ENCODE results near the gene GNAT1. TPM values are rescaled to one million over a fixed set of nuclear protein-coding genes. Genes with fewer than 3 reads are reported as not detected.

The GNAT1 gene
- total RNA-seq, 1 donor from 2014 or later, result not detected

DNA sequence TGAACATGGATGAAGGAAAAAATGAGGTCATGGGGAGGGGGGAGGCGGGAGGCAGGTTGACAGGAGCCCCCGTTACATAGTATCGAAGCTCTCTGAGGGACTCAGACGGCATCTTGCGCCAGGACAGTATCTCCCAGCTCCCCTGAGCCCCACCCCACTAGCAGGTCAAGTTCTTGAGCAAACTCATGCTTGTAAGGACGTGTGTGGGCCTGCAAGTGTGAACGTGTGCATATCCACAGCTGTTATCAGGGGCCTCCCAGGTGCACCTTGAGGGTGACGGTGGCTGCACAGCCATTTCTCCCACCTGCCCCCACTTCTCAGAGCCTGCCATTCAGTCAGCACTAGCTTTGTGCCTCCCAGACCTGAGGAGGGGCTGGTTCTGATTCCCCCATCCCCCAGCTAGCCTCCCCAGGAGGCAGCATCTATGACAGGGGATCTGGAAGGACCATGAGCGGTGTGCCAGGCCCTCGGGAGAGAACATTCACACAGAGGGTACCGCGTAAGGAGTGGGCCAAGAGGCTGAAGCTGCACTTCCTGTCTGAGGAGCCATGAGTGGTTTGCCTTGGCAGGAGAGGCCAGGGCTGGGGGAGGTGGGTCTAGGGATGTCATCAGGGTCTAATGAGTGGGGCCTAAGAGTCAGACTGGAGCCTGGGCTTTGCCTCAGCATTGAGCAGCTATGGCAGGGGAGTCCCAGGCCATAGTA is 33.4 kb upstream of the GNAT1 start:
- TF ChIP-seq, protein P1, sequence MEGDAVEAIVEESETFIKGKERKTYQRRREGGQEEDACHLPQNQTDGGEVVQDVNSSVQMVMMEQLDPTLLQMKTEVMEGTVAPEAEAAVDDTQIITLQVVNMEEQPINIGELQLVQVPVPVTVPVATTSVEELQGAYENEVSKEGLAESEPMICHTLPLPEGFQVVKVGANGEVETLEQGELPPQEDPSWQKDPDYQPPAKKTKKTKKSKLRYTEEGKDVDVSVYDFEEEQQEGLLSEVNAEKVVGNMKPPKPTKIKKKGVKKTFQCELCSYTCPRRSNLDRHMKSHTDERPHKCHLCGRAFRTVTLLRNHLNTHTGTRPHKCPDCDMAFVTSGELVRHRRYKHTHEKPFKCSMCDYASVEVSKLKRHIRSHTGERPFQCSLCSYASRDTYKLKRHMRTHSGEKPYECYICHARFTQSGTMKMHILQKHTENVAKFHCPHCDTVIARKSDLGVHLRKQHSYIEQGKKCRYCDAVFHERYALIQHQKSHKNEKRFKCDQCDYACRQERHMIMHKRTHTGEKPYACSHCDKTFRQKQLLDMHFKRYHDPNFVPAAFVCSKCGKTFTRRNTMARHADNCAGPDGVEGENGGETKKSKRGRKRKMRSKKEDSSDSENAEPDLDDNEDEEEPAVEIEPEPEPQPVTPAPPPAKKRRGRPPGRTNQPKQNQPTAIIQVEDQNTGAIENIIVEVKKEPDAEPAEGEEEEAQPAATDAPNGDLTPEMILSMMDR (IDR thresholded peaks at IDR 0.05), result no peak
- Mint-ChIP-seq H3K27me3 (peaks cover 28% of the 10 kb centered on the region), H3K4me1 (peaks cover 13% of the 10 kb centered on the region), H3K9me3 (no peaks in the 10 kb centered on the region), H3K27ac (no peak overlapping the region), H3K36me3 (ENCODE audit: low read depth) (no peaks in the 10 kb centered on the region), H3K4me3 (no peak overlapping the region)
- DNase-seq (no peak), ATAC-seq (ENCODE audit: low read depth) (no peak)
- ChIA-PET POLR2A (no interaction called here), CTCF (no interaction called here)
- intact Hi-C loops (cut with micrococcal nuclease), result no loop called here

DNA sequence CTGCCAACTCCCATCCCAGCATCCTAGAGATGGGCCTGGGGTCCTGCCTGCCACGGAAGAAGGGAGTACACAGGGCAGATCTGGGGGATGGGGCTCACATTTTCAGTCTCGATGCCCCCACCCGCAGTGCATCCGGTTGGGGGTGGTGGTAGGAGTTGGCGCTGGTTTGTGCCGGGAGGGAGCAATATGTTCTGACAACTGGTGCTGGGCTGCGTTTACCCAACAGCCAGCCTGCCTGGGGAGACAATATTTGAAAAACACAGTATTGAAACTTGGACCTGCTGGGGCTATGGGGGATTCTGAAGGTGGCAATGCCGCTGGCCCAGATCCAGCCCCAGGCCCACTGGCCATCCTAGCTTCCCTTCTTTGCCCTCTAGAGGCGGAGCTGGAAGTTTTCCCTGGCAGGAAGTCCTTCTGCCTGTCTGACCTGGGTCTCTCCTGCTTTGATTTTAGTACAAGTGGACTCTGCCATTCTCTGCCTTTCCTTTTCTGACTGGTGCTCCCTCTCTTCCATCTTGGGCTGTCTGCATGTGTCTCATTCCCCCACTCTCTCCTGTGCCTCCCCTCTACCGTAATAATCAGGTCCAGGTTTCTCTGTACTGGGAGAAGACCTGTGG is 32.8 kb upstream of the GNAT1 start:
- no peak for DNase-seq
- TF ChIP-seq, protein P1 (IDR thresholded peaks at IDR 0.05), result no peak
- POLR2A ChIA-PET, result no interaction called here
- peaks cover 13% of the 10 kb centered on the region for H3K4me1 Mint-ChIP-seq
- no peak overlapping the region for H3K4me3 Mint-ChIP-seq
- no peaks in the 10 kb centered on the region for H3K36me3 Mint-ChIP-seq (ENCODE audit: low read depth)
- CTCF ChIA-PET, result no interaction called here
- no peak for ATAC-seq (ENCODE audit: low read depth)
- intact Hi-C loops (cut with micrococcal nuclease), result no loop called here
- no peak overlapping the region for H3K27ac Mint-ChIP-seq
- H3K9me3 Mint-ChIP-seq, result no peaks in the 10 kb centered on the region
- peaks cover 21% of the 10 kb centered on the region for H3K27me3 Mint-ChIP-seq

GRCh38 chr3:50160561-50160983 is 30.8 kb upstream of the GNAT1 start:
- H3K4me1 Mint-ChIP-seq, result peaks cover 8% of the 10 kb centered on the region
- ATAC-seq (ENCODE audit: low read depth) (no peak), DNase-seq (no peak)
- intact Hi-C loops (cut with micrococcal nuclease), result no loop called here
- H3K4me3 Mint-ChIP-seq, result no peak overlapping the region
- H3K27ac Mint-ChIP-seq, result no peak overlapping the region
- H3K9me3 Mint-ChIP-seq, result no peaks in the 10 kb centered on the region
- TF ChIP-seq, protein P1 (IDR thresholded peaks at IDR 0.05), result no peak
- ChIA-PET POLR2A (no interaction called here), CTCF (no interaction called here)
- H3K36me3 Mint-ChIP-seq (ENCODE audit: low read depth), result no peaks in the 10 kb centered on the region
- H3K27me3 Mint-ChIP-seq, result peaks cover 15% of the 10 kb centered on the region

DNA sequence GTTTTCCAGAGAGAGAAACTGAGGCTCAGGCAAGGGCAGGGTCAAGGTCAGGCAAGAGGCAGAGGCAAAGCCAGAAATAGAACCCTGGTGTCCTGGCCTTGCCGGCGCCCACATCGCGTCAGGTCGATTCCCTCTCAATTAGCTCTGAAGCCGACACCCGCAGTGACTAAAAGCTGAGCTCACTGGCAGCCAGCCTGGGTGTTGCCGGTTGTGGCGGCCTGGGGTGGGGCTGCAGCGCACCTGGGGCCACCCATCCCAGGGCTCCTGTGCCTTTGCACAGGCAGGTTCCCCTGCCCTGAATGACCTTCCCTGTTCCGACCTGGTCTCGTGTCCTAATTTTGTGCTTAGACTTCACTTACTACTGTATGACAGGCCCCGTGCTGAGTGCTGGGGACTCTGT is 30.1 kb upstream of the GNAT1 start:
- Mint-ChIP-seq H3K4me1 (peaks cover 2% of the 10 kb centered on the region), H3K27ac (no peak overlapping the region), H3K9me3 (no peaks in the 10 kb centered on the region), H3K36me3 (ENCODE audit: low read depth) (no peaks in the 10 kb centered on the region), H3K27me3 (peaks cover 7% of the 10 kb centered on the region), H3K4me3 (no peak overlapping the region)
- DNase-seq, result no peak
- ChIA-PET POLR2A (no interaction called here), CTCF (no interaction called here)
- ATAC-seq (ENCODE audit: low read depth), result no peak
- TF ChIP-seq, protein P1 (IDR thresholded peaks at IDR 0.05), result no peak
- intact Hi-C loops (cut with micrococcal nuclease), result no loop called here

- Mint-ChIP-seq H3K27me3 (peaks cover 8% of the 10 kb centered on the region), H3K4me3 (no peak overlapping the region), H3K4me1 (peaks cover 2% of the 10 kb centered on the region), H3K27ac (no peak overlapping the region), H3K36me3 (ENCODE audit: low read depth) (no peaks in the 10 kb centered on the region), H3K9me3 (no peaks in the 10 kb centered on the region)
- POLR2A ChIA-PET, result no interaction called here
- TF ChIP-seq, protein P1 (IDR thresholded peaks at IDR 0.05), result no peak
- intact Hi-C loops (cut with micrococcal nuclease), result no loop called here
- no peak for ATAC-seq (ENCODE audit: low read depth)
- CTCF ChIA-PET, result no interaction called here
- DNase-seq, result no peak
Observed at GRCh38 chr3:50162034-50162883, 29.2 kb upstream of the GNAT1 start.

All from activated B cell treated with CpG ODN at 0.5 μM for 24 hours (primary cell).